ENCODE results near the gene TXLNA. TPM values are rescaled to one million over a fixed set of nuclear protein-coding genes. Genes with fewer than 3 reads are reported as not detected.
"Not testable (repeated sequence)": the region's sequence is repeated elsewhere in the genome, so short reads cannot be mapped to it uniquely, and the experiment has no call there.

Gene TXLNA
- total and polyA plus RNA-seq, 9 donors, result 23.9 to 71.9 (median 47.8) TPM

- intact Hi-C loops (cut with DNase I), result no loop called here
These were observed 20.3 kb upstream of the TXLNA start for GRCh38 chr1:32159189-32159588.

GRCh38 chr1:32163405-32163804, 16.1 kb upstream of the TXLNA start:
- no peaks in the 10 kb centered on the region for H3K27me3 ChIP-seq
- intact Hi-C loops (cut with DNase I), result no loop called here
- H3K36me3 ChIP-seq, result no peaks in the 10 kb centered on the region
- no peaks in the 10 kb centered on the region for H3K4me1 ChIP-seq (ENCODE audit: insufficient read depth)
- no peak overlapping the region for H3K27ac ChIP-seq
- H3K9me3 ChIP-seq, result no peaks in the 10 kb centered on the region
- 93 to 97% (median 96%) methylated on average over 2 of the region's 2 CpGs for WGBS, 3 donors
- no peak for TF ChIP-seq POLR2A (IDR thresholded peaks at IDR 0.05)
- TF ChIP-seq CTCF (IDR thresholded peaks at IDR 0.05), result no peak
- TF ChIP-seq EP300 (IDR thresholded peaks at IDR 0.05), result no peak
- no peak for DNase-seq
- H3K4me3 ChIP-seq, result no peak overlapping the region

More at GRCh38 chr1:32159189-32159588, 20.3 kb upstream of the TXLNA start:
- TF ChIP-seq POLR2A (IDR thresholded peaks at IDR 0.05) (no peak), EP300 (IDR thresholded peaks at IDR 0.05) (no peak), CTCF (IDR thresholded peaks at IDR 0.05) (no peak)
- H3K4me3 ChIP-seq, result no peak overlapping the region
- H3K4me1 ChIP-seq (ENCODE audit: insufficient read depth), result no peaks in the 10 kb centered on the region
- whole genome bisulfite sequencing, 3 donors, result 59 to 65% (median 65%) methylated on average over 3 of the region's 3 CpGs
- no peak for DNase-seq
- no peaks in the 10 kb centered on the region for H3K27me3 ChIP-seq
- no peaks in the 10 kb centered on the region for H3K9me3 ChIP-seq
- H3K27ac ChIP-seq, result no peak overlapping the region
- no peaks in the 10 kb centered on the region for H3K36me3 ChIP-seq

- WGBS, 3 donors, result 92 to 94% (median 93%) methylated on average over 10 of the region's 10 CpGs
- intact Hi-C loops (cut with DNase I); H3K4me3 ChIP-seq; DNase-seq; H3K27ac ChIP-seq; H3K4me1 ChIP-seq (ENCODE audit: insufficient read depth); H3K9me3 ChIP-seq; H3K36me3 ChIP-seq; H3K27me3 ChIP-seq: not testable (repeated sequence)
These were observed 13.8 kb upstream of the TXLNA start for GRCh38 chr1:32165633-32166032.

- no peak for DNase-seq
- no peak for TF ChIP-seq CTCF (IDR thresholded peaks at IDR 0.05)
- TF ChIP-seq POLR2A (IDR thresholded peaks at IDR 0.05), result no peak
- TF ChIP-seq EP300 (IDR thresholded peaks at IDR 0.05), result no peak
- H3K9me3 ChIP-seq, result no peaks in the 10 kb centered on the region
- no peaks in the 10 kb centered on the region for H3K27me3 ChIP-seq
- no peak overlapping the region for H3K27ac ChIP-seq
- H3K4me3 ChIP-seq, result no peak overlapping the region
- intact Hi-C loops (cut with DNase I), result no loop called here
- no peaks in the 10 kb centered on the region for H3K4me1 ChIP-seq (ENCODE audit: insufficient read depth)
- WGBS, 3 donors, result 44 to 51% (median 45%) methylated on average over 4 of the region's 4 CpGs
- H3K36me3 ChIP-seq, result no peaks in the 10 kb centered on the region
These were observed 8.5 kb upstream of the TXLNA start for GRCh38 chr1:32170991-32171390.

GRCh38 chr1:32172621-32173245, 6.7 kb upstream of the TXLNA start:
- TF ChIP-seq CTCF (IDR thresholded peaks at IDR 0.05) (no peak), POLR2A (IDR thresholded peaks at IDR 0.05) (no peak), EP300 (IDR thresholded peaks at IDR 0.05) (no peak)
- Histone ChIP-seq H3K9me3 (no peaks in the 10 kb centered on the region), H3K4me3 (no peak overlapping the region), H3K27ac (no peak overlapping the region), H3K27me3 (no peaks in the 10 kb centered on the region), H3K36me3 (no peaks in the 10 kb centered on the region), H3K4me1 (ENCODE audit: insufficient read depth) (no peaks in the 10 kb centered on the region)
- DNase-seq, result no peak
- intact Hi-C loops (cut with DNase I), result no loop called here
- 82 to 94% (median 90%) methylated on average over 1 of the region's 1 CpG for WGBS, 3 donors

Data from ovary (tissue), 9 donors.